K562 treated with DMSO at 1 percent for 4 hours (cell line): Measurements from ENCODE around the gene TLL2. TPM values are rescaled to one million over a fixed set of nuclear protein-coding genes. Genes with fewer than 3 reads are reported as not detected.

Source experiments
- total RNA-seq: library from RNA; unstranded; fragments of 300-600 nt; gene quantifications from 2 replicates; pipeline ENCODE4 v1.2.3, GENCODE V29; 2022; ENCODE audit not compliant: insufficient read depth

The TLL2 gene
- not detected in 2 replicates for total RNA-seq

GRCh38 chr10:96513698-96514561, at the start of gene TLL2:
TSS of gene TLL2 (minus strand) at chr10:96513926. CDS start at chr10:96513685, 241 bp downstream.

GRCh38 chr10:96358851-96359540, 154.7 kb downstream of the TLL2 start, which contains the start of gene OPALIN:
TSS of gene OPALIN (minus strand) at chr10:96359002. CDS start at chr10:96358896, 106 bp downstream.

Other genes with a start within 250 kb of the TLL2 start
- gene BLNK, start 242.4 kb downstream of the TLL2 start, total RNA-seq: not detected in 2 replicates
- not detected in 2 replicates for gene DNTT, start 209.5 kb downstream of the TLL2 start, total RNA-seq
- not detected in 2 replicates for gene OPALIN, start 154.9 kb downstream of the TLL2 start, total RNA-seq
- 17.1 and 21.1 TPM in 2 replicates for gene TM9SF3, start 73.1 kb upstream of the TLL2 start, total RNA-seq
- gene PIK3AP1, start 206.6 kb upstream of the TLL2 start, total RNA-seq: 1.1 and 1.6 TPM in 2 replicates